Measurements from ENCODE around the gene SIAH2. TPM values are rescaled to one million over a fixed set of nuclear protein-coding genes. Genes with fewer than 3 reads are reported as not detected.

SIAH2 gene
- total RNA-seq, 6 donors from 2014 or later, result 17.6 to 45.0 (median 31.7) TPM

DNA sequence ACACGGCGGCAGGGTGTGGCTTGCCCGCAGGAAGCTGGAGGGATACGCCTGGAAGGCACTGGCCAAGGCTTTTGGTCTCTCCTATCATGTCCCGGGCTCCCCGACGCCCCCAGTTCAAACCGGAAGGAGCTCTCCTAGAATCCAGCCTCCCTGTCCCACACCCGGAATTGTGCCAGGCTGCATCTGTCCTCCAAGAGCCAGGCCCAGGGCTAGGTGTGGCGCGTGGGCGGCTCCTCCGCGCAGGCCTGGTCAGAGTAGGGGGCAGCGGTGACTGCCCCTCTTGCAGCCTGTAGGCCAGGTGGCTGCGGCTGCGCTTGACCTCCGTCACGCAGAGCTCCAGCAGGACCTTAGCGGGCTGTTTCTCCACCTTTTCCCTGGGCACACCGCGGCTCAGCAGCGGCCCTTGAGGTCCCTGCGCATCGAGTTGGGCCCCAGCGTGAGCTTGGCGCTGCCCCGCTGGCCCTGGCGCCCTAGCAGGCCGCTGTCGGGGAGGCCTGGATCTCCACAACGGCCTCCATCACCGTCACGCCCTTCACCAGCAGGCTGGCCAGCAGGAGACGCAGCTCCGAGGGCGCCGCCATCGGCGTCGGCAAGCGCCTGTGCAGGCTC lies 15.9 kb upstream of the SIAH2 start:
- H3K4me3 ChIP-seq, result no peak overlapping the region
- no peaks in the 10 kb centered on the region for H3K36me3 ChIP-seq
- no peak overlapping the region for H3K27ac ChIP-seq
- TF ChIP-seq EP300 (IDR thresholded peaks at IDR 0.05) (no peak), POLR2AphosphoS5 (IDR thresholded peaks at IDR 0.05) (no peak), POLR2A (IDR thresholded peaks at IDR 0.05) (no peak)
- TF ChIP-seq, protein P1, sequence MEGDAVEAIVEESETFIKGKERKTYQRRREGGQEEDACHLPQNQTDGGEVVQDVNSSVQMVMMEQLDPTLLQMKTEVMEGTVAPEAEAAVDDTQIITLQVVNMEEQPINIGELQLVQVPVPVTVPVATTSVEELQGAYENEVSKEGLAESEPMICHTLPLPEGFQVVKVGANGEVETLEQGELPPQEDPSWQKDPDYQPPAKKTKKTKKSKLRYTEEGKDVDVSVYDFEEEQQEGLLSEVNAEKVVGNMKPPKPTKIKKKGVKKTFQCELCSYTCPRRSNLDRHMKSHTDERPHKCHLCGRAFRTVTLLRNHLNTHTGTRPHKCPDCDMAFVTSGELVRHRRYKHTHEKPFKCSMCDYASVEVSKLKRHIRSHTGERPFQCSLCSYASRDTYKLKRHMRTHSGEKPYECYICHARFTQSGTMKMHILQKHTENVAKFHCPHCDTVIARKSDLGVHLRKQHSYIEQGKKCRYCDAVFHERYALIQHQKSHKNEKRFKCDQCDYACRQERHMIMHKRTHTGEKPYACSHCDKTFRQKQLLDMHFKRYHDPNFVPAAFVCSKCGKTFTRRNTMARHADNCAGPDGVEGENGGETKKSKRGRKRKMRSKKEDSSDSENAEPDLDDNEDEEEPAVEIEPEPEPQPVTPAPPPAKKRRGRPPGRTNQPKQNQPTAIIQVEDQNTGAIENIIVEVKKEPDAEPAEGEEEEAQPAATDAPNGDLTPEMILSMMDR (IDR thresholded peaks at IDR 0.05), result no peak
- no peak for ATAC-seq (ENCODE audit: low FRiP score in 2 of 2)
- DNase-seq, result peak in 1 of 2 donors; percentile 81
- WGBS, 2 donors, result 94% methylated on average over 41 of the region's 42 CpGs; no CpG with 5 or more reads in 1 of the 2 donors
- no peaks in the 10 kb centered on the region for H3K27me3 ChIP-seq
- H3K9me3 ChIP-seq, result no peaks in the 10 kb centered on the region
- no peaks in the 10 kb centered on the region for H3K4me1 ChIP-seq

DNA sequence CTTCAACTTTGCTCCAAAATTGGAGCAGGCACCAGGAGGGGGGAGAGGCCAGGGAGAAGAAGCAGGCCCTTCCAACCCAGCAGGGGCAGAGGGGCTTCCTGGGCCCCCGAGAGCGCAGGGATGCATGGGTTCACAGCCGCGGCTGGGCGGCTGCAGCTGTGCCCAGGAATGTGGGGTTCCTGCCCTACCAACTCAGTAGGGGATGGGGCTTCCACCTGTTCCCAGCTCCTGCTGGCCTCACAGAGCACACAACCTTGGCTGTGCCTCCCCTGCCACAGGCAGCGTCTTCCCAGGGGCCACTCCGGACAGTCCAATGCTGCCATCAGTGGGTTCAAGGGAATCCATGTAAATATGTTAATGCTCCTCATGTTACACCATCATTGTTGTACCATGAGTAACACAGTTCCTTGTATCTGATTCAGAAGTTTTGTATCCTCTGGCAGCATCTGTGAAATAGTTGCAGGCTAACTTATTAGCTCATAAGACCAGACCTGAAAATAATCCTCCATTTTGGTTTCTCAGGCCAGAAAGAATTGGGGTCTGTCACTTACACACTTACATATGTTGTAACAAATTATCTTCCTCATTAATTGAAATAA lies 12.1 kb upstream of the SIAH2 start:
- Histone ChIP-seq H3K27me3 (no peaks in the 10 kb centered on the region), H3K9me3 (no peaks in the 10 kb centered on the region), H3K27ac (no peak overlapping the region), H3K36me3 (no peaks in the 10 kb centered on the region), H3K4me3 (no peak overlapping the region), H3K4me1 (no peaks in the 10 kb centered on the region)
- ATAC-seq (ENCODE audit: low FRiP score in 2 of 2) (no peak), DNase-seq (peak in 1 of 2 donors; percentile 53)
- WGBS, 2 donors, result 99% methylated on average over 7 of the region's 7 CpGs; no CpG with 5 or more reads in 1 of the 2 donors
- TF ChIP-seq, protein P1 (IDR thresholded peaks at IDR 0.05), result no peak
- TF ChIP-seq EP300 (IDR thresholded peaks at IDR 0.05) (no peak), POLR2AphosphoS5 (IDR thresholded peaks at IDR 0.05) (no peak), POLR2A (IDR thresholded peaks at IDR 0.05) (no peak)

DNA sequence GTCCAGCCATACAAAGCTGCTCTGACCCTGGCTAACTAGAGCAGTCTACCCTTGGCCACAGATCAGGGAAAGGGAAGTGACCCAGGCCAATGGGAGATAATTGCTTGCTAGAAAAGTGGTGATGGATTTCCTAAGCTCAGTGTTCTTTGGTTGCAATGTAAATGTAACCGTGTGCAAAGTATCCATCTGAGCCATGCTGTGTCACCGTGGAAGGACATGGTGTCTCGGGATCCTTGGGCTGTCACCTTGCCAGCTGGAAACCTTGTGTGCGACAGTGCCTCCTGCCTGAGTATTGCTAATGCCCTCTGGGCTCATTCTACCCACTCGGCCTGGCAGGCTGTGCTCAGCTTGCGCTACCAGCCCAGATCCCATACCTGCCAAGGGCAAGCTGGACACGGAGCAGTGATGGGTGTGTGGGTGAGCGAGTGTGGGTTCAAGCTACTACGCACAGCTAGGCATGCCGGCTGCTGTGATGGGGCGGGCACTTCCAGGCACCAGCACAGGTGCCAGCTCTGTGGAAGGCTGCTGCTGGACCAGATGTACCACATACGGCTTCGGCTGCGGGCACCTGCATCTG lies 10.7 kb upstream of the SIAH2 start:
- Histone ChIP-seq H3K27ac (no peak overlapping the region), H3K9me3 (no peaks in the 10 kb centered on the region), H3K4me3 (no peak overlapping the region), H3K4me1 (no peaks in the 10 kb centered on the region), H3K36me3 (no peaks in the 10 kb centered on the region), H3K27me3 (no peaks in the 10 kb centered on the region)
- DNase-seq (peak in 1 of 2 donors; percentile 55), ATAC-seq (ENCODE audit: low FRiP score in 2 of 2) (no peak)
- TF ChIP-seq POLR2AphosphoS5 (IDR thresholded peaks at IDR 0.05), result no peak
- TF ChIP-seq, protein P1 (IDR thresholded peaks at IDR 0.05), result no peak
- no peak for TF ChIP-seq EP300 (IDR thresholded peaks at IDR 0.05)
- no peak for TF ChIP-seq POLR2A (IDR thresholded peaks at IDR 0.05)
- 95 to 98% methylated on average over 4 to 14 of the region's 14 CpGs for WGBS, 2 donors

DNA sequence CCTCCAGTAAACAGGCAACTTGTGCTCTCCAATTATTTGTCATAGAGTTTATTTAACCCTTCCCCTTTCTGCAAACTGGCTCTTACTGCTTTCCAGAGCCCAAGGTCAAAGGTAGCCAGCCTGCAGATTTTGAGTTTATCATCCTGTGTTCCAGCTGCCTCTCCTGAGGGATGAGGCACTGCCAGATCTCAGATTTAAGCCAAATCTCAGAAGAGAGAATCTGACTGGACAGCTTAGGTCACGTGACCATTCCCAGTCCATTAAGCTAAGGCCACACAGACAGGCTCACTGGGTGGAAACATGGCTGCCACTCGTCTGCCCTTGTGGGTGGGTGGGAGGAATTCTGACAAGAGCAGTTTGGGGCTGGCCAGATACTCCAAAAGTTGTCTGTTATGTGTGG lies 8.6 kb upstream of the SIAH2 start:
- H3K9me3 ChIP-seq, result no peaks in the 10 kb centered on the region
- no peaks in the 10 kb centered on the region for H3K36me3 ChIP-seq
- TF ChIP-seq, protein P1 (IDR thresholded peaks at IDR 0.05), result no peak
- no peak for TF ChIP-seq POLR2A (IDR thresholded peaks at IDR 0.05)
- no peak for TF ChIP-seq EP300 (IDR thresholded peaks at IDR 0.05)
- no peak for TF ChIP-seq POLR2AphosphoS5 (IDR thresholded peaks at IDR 0.05)
- 80 to 93% methylated on average over 2 of the region's 2 CpGs for WGBS, 2 donors
- no peaks in the 10 kb centered on the region for H3K27me3 ChIP-seq
- no peaks in the 10 kb centered on the region for H3K4me1 ChIP-seq
- H3K27ac ChIP-seq, result no peak overlapping the region
- DNase-seq (no peak), ATAC-seq (ENCODE audit: low FRiP score in 2 of 2) (peak in 1 of 2 donors; percentile 34)
- H3K4me3 ChIP-seq, result no peak overlapping the region
